ENCODE measurements around the gene KIRREL3.

Gene KIRREL3

DNA sequence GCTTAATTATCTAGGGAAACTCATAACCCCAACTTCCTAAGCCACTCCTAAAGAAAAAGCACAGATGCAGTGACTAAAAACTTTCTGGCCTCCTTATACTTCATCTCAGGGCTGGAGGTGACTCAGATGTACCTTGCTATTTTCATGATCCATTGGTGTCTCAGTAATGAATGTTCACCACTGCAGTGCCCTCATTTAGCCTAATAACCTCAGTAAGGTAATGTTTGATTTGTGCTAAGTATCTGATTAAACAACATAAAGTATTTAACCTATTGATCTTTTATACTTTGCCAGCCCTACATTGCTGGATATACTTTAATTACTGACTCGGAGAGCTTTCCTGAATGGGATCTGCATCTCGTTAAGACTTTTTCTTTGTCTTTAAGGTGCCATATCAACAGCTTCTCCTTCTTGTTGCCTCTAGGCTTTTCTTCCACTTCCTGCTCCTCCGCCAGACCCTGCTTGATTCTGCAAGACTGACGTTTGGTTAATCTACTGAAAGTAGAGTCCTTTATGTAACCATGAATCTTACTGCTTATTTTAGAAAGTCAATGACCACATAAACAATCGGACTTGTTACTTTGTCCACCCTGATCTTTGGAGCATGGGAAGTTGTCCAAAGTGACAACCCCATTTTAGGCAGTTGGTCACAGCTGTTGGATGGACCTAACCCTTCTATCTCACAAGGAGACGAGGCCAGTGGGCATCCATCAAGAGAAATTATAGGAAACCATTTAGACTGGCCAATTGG is 342.1 kb downstream of the KIRREL3 start:
- no peak for DNase-seq

DNA sequence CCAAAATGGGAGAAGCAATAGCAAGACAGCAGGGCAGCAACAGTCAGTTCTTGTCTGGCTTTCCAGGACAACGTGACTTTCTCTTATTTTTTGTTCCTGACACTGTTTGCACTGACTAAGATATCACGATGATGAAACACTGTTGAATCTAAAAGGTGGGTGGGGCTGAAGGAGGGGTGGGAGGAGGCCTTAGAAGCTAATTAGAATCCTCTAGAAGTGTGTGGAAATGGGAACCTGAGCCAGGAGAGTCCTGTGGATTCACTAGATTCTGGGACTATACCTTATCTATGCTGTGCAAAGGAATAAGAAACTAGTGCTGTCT is 344.8 kb downstream of the KIRREL3 start:
- DNase-seq: no peak

DNA sequence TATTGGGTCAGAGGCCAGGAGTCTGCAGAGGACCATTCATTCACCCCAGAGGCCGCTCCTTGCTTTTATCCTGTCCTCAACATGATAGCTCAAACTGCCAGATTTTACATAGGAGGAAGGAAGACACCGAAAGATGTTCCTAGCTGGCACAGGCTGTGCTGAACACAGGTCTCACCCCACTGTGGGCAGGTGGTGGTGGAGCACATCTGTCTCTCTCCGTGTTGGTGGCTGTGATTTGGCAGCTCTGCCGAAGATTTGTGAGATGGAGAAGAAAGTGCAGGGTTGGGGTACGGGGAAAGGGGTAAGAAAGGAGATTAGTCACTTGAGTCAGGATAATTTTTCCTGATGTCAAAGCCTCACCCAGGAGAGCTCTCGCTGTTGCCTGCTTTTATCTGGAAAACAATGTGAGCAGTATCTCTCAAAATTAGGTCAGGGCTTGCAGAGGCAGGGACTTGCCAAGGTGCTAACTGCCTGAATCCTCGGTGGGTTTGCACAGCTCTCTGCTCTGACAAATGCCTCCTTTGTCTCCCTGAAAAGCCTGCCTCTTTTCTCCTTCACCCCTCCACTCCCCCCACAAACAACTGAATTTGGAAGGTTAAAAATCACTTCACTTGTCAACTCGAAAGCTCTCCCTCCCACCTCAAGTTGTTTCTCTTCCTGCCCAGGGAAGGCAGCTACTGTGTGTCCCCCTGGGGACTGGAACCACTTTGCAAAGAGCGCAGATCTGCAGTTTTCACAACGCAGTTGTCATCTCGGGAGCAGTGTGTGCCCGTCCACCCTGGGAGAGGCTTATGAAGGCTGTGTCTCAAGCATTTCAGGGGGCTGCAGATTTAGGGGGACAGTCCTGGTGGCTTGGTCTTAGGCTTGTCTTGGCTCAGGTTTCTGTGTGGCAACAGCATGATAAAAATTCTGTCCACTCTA is 345.4 kb downstream of the KIRREL3 start:
- no peak for DNase-seq

DNA sequence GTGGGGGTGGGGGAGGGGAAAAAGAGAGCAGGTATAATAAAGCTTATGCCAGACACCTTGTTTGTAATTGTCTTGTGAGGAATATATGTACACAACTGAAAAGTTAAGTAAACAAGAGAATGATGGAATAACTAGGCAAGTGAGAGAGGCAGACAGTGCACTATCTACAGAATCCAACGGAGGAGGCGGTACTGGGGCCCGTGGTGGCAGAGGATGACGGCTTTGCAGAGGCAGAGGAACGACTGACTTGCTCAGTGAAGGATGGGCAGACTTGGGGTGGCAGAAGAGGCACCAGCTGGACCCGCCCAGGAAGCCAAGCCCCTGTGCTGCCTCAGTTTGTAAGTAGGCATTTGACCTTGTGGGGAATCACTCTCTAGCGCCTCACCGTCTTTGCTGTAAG is 347.5 kb downstream of the KIRREL3 start:
- no peak for DNase-seq

DNA sequence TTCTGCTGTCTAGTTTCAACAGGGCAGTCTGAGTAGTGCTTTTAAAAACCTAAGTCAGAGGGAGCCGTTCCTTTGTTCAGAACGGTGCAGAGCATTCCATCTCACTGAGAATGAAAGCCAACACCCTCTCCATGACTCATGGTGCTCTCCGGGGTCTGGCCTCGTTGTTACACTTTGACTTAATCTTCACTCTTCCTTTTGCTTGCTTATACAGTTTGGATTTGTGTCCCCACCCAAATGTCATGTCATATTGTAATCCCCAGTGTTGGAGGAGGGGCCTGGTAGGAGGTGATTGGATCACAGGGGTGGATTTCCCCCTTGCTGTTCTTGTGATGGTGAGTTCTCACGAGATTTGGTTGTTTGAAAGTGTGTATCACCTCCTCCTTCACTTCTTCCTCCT is 352.8 kb downstream of the KIRREL3 start:
- no peak for DNase-seq

DNA sequence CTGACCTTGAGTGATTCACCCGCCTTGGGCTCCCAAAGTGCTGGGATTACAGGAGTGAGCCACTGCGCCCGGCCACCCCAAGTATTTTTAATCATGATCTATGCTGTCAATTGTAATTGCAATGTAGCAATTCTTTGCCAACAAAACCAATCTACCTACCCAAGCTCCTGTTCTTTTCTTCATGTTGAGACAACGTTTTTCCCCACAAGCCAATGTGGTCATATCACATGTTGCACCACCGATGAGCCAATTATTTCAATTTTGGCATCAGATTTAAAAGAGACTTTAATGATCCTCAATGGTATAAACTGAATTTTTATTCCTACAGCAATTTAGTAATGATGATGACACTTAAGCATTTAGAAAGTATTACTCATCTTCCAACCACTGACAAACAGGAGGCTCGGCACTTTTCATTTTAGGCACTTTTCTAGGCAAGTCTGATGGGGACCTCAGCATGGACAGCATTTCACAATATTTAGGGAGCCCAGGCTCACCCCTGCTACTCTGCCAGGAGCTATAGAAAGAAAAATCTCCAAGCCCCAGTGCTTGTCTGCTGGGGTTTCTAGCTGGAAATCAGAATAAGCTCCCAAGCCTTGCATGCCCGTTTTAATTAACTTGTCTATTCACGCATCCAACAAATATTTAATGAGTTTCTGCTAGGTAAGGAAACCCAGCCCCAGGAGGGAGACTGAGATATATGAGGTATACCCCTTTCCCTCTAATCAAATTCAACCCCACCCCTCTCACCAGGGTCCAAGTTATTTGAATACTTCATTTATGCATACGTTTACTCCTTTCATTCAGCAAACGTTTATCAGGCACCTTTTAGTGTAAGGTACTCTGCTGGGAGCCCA is 353.6 kb downstream of the KIRREL3 start:
- no peak for DNase-seq

DNA sequence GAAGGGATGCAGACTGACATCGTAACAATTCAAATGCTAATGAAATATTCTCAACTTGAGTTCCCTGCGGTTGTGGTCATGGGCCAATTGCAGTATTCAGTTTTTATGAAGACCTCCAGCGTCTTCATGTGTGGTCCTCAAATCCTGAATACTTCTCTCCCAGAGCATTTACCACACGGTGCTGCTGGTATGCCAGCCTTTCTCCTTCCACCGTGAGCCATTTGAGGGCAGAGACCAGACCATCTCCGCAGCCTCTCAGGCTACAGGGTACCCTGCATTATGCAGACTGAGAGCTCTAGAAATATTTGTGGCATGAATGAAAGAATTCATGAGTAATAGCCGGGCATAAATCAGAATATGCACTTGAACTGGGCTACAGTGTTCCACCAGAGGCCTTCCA is 355.4 kb downstream of the KIRREL3 start:
- DNase-seq: no peak

DNA sequence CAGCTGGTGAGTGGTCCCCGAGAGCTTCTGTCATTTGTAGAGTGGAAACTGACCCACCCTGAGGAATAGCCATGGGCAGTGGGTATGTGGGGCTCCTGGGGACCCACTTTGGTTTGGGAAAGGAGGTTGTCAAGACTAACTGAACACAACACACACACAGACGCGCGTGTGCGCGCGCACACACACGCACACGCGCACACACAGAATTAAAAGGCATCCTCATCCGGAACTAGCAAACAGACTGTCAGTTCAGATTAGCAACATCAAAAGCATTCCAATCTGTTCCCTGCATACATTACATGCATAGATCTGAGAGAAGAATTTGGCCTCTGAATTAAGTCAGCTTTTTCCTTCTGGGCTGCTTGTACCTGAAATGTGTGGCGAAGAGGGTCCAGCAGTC is 360.4 kb downstream of the KIRREL3 start:
- DNase-seq: no peak

DNA sequence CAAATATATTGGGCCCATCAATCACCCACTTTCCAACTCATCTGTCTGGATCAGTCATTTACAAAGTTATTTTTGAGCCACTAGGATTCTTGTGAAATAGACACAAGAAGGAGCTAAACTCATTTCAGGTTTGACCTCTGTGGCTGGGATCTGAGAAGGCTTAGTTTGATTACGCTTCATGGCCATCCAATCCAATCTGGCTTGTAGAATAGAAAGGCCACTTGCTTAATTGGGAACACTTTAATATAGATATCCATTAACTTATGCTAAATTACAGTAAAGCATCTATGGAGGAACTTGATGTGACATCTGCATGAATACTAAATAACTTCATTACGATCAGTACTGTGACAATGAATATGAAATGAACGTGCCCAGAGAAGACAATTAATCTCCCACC is 360.9 kb downstream of the KIRREL3 start:
- DNase-seq: no peak

DNA sequence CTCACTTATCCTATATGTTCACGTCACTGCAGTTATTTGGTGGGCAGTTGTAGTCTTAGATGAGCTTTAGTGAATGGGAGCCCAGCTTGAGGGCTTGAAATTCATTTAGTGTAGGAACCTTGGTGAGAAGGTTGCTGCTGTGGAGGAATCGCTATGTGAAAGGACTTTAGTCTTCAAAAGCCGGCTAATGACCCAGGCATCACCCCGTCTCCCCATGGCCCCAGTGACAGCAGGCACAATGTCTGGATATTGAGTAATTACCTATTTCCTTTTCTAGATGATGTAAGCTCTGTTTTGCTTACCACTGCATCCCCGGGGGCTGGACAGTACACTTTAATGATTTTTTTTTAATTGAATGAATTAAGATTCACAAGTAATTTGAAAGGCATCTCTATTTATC is 361.9 kb downstream of the KIRREL3 start:
- DNase-seq: no peak

DNA sequence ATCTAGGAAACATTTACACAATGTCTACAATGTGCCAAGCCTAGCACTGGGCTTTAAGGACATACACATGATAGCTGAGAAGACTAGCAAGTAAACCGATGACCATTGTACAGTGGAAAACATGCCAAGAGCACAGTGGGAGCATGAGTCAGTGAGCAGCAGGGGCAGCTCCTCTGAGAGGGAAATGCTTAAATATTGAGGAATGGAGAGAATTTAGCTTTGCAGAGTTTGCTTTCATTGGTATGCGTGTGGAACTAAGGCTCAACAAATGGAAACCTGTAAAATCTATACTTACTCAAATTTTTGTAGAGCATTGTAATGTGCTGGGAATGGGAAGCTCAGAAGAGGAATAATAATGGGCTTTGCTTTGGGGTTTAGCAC is 362.8 kb downstream of the KIRREL3 start:
- no peak for DNase-seq

DNA sequence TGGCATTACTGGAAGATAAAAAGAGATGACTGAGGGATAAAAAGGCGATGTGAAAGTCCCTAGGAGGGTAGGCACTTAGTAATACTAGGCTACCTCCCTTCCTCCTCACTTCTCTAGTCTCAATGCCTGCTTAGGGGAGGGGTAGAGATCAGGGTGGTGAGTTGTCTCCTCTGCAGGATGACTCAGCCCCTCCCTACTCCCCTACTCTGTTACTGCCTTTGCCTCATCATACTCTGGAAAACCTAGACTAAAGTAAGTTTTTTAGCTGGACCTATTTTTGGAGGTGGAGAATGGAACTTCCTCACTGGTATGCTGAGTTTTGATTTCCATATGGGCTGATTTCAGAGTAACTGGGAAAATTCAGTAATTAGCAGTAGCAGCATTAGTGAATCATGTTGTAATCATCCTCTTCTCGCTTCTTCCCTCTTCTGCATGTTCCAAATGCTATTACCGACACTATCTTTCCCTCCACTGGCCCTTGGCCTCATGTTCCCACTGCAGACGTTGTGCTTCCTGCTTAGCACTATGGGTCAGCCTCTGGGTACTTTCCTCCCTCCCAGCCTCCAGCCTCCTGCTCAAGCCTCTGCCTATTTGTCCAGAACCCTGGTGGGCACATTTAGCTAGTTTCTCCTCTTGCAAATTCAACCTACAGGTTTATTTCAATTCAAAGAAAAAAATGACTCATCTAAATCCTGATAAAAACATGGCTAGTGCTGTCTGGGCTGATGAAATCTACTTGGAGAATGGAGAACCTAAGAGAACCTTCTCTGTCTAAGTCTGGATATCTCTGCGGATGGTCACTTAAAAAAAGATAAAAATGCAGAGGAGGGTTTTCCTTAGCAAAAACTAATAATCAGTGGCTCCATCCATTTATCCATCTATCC is 363.4 kb downstream of the KIRREL3 start:
- DNase-seq: no peak

DNA sequence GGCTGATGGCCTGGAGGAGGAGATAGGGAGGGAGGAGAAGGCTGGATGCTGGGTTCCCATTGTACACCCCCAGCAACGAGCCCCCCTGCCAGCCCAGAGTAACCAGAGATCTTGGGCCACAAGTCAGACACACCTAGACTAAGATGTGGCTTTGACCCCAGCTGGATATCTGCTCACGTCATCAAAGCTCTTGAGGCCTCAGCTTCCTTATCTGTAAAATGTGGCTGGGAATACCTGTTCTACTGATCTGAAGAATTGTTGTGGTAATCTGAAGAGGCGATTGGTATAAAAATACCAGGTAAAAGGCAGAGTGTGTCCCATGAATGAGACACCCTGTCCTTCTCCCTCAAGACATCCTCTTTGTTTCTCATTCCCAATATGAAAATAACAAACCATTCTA is 365.1 kb downstream of the KIRREL3 start:
- no peak for DNase-seq

DNA sequence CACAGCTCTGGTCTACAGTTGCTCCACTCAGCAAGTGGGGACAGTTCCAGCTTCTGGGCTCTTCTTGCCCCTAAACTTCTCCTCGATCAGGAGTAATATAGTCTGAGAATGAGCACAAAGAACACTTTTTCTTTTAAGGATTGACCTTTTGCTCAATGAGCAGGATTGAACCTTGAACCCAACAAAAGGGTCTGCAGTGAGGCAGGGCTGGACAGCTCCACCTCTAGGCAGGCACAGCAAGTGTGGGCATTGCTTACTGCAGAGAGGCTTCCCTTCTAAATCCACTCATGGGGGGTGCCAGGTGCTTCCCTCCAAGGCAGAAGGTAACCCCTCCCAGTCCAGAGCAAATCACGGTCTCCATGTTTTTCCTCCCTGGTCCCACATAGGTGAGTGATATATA is 365.6 kb downstream of the KIRREL3 start:
- DNase-seq: no peak

DNA sequence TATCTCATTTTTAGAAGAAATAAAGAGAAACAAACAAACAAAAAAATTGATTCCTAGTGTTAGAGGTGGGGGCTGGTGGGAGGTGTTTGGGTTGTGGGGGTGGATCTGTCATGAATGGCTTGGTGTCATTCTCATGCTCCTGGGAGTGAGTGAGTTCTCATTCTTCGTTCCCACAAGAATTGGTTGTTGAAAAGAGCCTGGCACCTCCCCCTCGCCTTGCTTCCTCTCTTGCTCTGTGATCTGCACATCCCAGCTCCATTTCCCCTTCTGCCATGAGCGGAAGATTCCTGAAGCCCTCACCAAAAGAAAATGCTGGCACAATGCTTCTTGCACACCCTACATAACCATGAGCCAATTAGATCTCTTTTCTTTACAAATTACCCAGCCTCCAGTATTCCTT is 367.2 kb downstream of the KIRREL3 start:
- no peak for DNase-seq

DNA sequence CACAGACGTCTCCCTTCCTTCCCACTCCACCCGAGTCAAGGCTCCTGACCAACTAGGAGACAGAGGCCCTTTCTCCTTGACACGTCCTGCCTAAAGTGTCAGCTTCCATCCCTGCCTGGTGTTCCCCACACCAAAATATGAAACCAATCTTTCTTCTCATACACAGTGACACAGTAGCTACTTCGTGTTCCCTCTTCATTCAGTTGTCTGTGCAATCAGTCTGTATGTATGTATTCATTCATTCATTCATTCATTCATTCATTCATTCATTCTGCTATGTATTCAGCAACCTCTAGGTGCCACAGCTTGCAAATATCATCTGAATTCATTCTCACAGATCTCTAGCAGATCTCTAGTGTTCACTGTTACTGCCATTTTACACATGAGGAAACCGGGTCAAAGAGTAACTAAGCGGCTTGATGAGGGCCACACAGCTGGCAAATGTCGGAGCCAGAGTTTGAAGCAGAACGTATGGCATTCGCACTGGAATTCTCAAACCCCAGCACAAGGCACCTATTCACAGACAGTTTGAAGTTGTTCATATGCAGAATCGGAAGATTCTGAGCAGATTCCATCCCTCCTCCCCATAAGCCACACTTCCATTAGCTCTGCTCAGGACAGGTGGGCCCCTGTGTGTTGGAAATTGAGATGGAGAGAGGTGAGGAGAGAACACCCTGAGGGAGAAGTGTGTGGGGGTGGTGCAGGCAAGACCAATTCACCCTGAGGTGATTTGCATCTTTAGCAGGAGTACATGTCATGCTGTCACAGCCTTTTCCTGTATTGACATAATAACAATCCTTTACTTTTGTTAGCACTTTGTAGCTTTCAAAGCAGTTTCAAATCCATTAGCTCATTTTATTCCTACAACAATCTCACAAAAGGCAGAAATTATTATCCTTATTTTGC is 369.4 kb downstream of the KIRREL3 start:
- no peak for DNase-seq

DNA sequence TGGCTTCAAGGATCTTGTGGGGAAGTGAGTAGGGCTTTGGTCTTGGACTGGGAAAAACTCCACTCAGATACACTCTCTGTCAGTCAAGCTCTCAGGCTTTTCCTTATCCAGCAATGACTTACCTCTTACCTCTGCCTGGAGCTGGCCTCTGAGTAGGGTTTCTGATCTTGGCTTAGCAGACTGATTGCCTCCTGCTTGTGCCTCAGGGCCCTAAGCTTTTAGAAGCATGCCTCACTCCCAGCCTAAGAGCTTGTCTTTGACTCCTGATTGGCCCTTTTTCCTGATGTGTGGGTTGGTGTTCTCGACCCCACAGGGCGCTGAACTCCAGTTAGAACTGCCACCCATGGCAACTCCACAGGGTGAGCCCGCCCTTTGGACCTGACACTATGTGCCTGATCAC is 370.1 kb downstream of the KIRREL3 start:
- no peak for DNase-seq

DNA sequence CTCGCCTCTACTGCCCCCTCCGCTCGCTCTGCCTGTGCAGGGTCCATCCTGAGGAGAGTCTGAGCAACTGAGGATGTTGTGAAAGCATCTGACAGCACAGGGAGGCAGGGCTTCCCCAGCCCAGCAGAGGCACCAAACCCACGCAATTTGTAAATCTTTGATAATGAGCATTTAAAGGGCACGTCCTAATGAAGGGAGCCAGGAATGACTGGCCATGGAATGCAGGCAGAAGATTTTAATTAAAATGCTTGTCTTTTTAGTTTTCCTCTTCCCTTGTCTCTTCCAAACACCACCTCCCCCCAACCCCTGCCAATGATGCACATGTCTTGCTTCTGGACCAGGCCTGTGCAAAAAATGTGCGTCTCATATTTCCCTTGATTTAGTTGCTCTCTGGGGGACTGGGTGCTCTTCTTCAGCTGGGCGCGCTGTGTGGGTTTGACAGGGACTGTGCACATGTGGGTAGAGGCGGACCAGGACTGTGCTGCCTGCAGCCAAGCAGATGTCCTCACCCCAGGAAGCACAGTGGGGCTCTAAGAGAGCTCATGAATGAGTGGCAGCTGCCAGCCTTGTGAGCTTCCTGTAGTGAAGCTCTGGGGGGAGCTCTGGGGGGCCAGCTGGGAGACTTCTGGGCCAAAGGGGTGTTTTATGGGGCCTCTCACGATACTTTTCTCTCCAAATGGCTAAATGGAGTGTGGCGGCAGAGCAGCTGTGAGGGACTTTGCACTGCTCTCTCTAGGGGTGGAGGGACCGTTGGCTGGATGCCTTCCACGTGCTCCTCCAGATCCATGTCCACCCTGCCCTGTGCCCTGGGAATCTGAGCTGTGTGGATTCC is 371.6 kb downstream of the KIRREL3 start:
- no peak for DNase-seq

DNA sequence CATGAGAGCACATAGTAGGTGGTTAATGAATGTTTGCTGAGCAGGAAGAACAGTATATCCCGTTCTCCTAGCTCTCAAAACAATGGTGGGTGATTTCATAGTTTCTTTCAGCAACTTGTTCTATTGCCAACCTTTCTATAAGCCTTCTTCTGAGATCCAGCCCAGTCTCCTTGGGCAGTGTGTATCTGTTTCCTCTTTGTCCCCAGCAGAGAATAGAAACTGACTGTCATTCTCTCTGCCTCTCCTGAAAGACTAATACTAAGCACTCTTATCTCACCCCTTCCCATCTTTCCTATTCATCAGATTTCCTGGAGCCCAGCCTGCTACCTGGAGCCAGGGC is 372.1 kb downstream of the KIRREL3 start:
- no peak for DNase-seq

DNA sequence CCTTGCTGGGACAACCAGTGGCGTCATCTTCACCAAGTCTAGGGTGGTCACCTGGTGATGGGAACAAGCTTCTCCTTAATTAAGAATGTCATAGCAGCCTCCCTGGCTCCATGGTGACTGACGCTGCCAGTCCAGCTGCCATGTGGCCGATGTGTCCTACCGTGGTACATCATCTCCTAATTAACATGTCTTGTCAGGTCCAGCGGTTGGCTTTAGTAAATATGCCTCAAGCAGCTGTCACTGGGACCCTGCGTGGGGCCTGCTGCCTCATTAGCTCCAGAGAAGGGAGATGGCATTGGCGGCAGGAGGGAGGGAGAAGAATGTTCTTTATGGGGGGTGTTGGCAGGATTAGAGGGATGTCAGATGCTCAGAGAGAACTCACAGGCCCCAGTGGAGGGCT is 373.1 kb downstream of the KIRREL3 start:
- DNase-seq: no peak

DNA sequence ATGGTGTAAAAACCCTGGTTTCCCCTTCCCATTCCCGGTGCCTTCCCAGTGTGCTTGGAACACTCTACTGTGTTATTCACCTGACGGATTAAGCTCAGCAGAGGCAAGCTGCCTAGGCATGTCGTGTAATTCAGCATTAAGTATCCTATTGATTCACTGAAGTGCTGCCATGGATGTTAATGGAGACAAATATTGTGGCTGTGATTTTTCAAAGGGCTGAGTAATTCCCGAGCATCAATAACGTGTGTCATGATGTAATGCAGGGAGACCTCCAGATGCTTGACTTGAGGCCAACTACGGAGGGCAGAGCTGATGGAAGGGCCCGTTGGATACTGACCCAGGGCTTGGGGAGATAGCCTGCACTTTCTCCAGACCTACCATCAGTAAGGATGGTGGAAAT is 376.1 kb downstream of the KIRREL3 start:
- DNase-seq: no peak
